ENCODE results near the gene IMMP2L.
"Not testable (repeated sequence)": the region's sequence is repeated elsewhere in the genome, so short reads cannot be mapped to it uniquely, and the experiment has no call there.

The IMMP2L gene

DNA sequence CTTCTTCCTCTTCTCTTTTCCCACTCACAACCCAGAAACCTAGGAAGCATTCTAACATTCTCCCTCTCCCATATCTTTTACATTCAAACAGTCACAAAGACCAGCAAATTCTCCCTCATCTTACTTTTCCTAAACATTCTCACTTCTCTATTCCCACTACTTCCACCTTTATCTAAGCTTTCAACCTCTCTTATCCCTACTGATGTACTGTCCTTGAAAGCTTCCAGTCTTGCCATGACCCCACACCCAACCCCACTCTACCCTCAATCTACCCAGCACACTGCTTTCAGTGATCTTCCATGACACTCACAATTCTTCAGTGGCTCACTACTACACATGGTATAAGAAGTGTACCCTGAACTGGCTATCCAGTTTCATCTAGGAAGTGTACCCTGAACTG, 5.3 kb downstream of the IMMP2L start:
- DNase-seq, result no peak

DNA sequence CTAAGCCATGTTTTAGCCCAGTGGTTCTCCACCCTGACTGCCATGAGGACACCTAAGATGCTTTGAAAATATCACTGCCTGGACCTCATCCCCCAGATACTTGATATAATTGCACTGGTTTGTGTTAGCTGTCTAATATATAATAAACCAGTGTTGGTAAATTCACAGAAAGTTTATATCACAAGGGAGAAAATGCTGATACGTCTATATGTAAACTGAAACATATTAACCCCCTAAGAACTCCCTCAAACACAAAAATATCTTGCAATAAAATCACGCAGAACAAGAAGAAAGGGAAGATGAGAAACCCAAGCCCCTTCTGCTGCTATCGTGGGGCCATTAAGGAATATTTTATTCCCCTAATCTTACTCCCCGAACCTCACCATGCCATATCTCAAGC, 8.2 kb downstream of the IMMP2L start:
- DNase-seq, result no peak

DNA sequence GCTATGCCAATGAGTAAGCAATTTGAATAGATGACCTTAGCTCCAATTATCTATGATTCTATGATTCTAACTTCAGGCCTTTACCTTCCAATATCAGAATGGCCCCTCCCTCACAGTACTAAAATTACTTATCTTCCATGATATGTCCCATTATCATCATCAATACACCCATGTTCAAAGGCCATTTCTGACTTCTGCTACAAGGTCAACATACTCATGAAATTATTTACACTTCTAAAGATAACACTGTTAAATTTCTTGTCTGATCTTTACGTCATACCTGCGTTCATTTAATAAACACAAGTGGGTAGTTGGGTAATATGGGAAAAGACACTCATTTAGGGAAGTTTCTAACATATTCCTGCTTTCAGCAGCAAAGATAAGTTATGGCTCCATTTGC, 21.2 kb downstream of the IMMP2L start:
- DNase-seq, result no peak

DNA sequence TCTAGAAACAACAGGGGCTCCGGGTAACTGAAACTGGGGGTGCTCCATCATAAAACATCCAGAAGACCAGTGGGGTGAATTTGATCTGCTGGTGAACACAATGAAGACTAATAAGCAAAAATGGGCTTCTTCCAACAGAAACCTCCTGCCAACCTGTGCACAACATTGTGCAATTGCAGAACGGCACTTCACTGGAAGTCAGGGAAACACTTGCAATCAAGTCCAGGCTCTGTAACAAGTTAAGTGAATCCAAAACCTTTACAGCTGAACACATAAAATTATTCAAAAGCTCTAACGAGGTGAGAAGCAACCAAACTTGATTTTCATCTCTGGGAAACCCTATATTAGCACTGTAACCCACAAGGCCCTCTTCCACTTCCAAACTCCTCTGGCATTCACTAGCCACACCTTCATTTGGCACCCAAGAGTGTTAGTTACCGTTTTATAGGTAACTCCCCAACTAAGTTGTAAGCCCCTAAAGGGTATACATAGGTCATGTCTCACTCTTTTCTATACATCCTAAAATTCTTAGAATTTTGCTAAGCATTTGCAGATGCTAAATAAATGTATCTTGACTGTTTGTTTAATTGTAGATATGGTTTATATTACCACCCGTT, 22.0 kb downstream of the IMMP2L start:
- no peak for DNase-seq

DNA sequence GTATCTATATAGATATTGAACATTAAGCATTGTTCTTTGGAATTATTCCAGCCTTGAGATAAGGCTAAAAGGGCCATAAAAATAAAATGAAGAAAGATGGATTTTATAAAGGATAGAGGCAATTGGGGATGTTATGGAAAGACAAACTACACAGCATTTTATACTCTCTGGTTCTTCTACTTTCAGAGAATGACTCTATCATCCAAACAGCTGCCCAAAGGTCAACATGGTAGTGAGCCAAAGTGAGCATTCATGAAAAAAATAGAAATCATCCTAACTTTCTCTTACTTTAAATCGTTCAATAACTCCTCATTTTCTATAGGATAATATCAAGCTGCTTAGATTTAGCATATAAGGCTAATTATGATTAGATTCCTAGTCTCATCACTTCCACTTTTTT, 25.2 kb downstream of the IMMP2L start:
- DNase-seq, result no peak

DNA sequence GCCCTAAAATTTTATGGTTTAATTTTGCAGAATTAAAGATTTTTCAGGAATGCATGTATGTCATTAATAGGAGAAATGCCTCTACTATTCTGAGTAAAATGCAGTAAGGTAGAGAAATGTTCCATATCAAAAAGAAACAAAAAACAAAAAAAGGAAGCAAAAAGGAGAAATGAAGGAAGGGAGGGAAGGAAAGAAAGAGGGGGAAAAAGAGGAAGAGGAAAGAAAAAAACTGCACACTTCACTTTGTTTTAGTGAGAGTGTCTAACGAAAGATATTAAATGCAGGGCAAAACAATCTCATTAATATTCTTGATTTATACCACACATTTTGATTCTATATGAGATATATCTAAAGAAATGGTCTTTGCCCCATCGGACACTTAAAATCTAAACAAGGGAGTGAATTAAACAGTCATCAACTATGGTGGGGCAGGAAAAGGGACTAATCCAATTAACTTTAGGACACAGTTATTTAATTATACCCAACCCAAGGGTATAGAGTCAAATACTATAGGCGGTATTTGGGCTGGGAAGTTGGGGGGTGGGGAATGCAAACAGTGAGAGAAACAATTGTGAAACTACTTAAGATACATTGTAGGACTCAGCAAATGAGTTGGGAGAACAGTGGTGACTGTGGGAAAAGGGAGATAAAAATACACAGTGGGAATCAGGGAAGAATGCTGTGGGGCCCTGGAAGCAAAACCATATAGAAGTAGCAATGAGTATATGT, 27.0 kb downstream of the IMMP2L start:
- DNase-seq, result no peak

DNA sequence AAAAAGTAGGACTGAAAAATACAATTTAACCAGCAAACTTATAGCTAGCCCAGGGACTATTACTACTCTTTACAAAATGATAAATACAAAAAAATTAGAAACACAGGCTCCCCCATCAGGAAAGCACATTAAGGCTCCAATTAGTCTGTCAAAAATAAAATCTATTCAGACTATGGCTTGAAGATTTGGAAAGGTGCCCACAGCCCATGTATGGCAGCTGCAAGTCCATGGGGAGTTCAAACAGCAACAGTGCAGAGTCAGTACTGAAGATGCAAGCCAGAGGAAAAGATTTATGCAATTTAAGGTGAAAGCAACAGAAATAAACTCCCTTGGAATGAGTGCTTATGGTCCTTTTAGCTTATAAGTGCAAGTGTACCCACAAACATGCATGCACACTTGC, 29.7 kb downstream of the IMMP2L start:
- DNase-seq, result no peak

DNA sequence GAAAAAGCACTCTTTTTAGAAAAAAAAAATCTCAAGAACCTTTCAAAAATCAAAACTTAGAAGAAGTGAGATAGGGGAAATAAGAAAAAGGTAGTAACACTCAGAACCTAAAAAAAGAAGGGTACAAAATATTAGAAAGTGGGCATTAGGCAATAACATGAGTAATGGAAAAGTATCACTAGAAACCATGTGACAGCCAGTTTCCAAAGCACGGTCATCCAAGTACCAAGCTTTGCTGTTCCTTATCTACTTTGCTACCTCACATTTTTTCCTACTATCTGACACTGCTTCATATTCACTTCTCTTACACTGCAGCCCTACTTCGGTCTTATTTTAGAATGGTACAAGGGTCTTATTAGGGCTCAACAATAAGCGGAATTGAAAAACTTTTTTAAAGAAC, 30.3 kb downstream of the IMMP2L start:
- DNase-seq, result no peak

DNA sequence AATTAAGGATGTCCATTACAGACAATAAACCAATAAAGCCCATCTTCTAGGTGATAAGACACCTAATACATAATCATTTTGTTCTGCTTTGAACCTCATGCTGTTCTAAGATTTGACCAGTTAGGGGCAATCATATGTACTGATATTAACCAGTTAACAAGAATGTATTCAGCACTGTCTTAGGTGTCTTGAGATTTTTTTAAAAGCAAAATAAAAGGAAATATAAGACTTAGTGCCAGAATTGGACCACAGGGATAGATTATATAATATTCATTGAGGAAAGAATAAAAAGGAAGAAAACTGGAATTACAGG, 32.0 kb downstream of the IMMP2L start:
- no peak for DNase-seq

DNA sequence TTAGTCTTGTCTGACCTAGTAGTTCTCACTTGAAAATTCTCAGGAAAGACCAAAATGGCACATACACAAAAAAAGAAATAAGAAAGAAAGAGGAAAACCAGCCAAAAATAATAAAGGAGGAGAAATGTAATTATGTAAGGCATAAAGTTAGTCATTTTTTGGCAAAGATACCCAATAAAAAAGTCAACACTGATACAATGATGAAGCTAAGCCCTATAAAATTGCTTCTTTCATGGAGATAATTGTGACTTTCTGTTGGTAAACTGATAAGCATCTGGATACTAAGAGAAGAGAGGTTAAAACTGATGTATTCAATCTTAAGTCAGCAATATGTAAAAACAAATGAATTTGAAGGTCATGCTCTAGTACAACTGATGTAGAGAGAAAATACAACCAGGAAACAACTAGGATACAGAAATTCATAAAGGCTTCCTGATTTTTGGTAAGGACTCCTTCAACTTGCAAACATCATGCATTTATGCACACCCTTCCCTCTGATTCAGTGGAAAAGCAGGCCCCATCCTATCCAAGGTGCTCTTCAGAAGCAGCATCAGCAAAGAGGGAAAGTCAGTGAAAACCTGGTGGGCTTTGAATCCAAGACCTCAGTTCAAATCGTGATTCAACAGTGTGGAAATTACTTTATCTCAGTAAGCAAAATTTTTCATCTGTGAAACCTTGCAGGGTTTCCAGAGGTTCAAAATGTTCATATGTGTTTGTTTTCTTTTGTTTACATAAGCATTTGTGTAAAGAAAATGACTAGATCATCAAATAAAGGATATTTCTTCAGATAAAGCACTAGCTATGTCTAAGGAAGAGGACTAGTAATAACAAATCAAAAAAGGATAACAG, 32.6 kb downstream of the IMMP2L start:
- no peak for DNase-seq

DNA sequence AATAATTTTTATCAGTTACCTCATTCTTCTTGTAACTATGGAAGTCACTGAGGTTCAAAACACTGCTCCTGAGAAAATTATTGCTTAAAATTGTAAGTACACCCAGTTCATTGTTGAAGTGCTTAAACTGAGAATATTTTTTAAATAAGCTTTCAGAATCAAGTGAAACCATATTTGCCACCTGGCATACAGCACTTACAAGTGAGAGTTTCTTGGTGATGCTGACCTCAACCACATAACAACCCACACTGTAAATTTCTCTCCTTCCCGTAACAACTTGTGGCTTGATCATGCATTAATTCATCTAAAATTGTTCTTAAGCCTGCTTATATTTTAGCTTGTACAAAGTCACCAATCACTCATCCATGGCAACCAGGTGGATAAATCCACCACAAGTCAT, 34.0 kb downstream of the IMMP2L start:
- DNase-seq, result no peak

DNA sequence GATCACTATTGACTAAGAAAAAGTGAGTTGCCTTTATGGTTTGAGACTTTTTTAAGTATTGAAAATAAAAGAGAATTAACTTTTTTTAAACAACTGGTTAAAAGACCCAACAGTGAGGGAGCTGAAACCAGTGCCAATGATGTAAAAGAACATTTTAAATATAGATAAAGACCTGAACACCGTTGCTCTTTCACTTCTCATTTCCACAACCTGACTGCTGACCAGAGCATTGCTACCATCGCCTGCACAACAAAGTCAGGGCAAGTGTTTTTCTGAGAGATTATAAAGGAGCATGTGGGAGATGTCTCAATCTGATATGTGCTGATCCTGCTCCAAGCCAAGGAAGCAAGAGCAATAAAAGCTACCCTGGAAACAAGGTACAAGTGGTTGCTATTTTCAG, 34.7 kb downstream of the IMMP2L start:
- DNase-seq, result no peak

DNA sequence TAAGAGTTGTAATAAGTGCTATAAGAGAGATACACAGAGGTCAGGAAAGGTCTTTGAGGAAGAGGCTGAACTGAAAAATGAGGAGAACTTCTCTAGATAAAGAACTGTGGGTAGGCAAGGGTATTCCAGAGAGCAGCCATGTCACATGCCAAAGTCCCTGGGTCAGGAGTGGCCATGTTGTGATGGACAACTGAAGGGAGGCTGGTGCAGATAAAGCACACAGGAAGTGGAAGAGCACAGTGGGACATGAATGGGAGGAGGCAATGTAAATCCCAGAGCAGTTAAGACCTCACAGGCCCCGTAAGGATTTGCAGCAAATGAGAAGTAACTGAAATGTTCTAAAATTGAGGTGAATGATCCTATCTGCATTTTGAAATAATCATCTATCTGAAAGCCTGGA, 37.2 kb downstream of the IMMP2L start:
- no peak for DNase-seq

DNA sequence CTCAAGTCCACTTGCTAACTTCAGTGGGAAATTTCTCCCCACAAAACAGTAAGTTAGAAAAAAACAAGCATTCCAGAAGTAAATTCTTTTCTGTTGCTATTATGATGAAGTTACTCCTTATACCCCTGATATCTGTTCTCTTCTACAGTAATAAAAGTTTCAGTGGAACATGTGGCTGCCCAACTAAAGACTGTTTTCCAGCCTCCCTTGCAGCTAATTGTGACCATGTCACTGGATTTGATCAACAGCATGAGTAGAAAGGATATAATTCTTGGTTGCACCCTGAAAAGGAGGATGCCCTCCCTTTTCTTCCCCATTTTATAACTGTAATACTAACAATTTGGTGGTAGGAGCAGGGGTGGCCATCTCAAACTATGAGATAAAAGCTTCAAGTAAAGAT, 40.6 kb downstream of the IMMP2L start:
- DNase-seq, result no peak

DNA sequence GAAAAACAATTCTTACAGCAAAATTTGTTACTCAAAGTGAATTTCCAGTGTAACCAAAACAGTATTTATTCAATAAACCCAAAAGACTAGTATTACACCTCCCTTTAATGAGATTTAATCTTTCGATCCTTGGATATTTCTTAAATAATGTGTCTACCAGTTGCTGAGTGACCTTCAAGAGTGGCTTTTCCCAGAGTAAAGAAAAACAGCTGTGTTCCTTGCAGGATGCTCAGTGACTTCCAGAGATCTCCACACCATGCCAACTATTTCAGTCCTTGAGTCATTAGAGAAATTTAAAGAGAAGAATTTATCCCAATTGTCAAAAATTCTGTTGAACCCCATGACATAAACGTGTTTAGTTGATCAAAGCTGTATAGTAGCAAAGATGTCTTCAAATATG, 44.0 kb downstream of the IMMP2L start:
- no peak for DNase-seq

DNA sequence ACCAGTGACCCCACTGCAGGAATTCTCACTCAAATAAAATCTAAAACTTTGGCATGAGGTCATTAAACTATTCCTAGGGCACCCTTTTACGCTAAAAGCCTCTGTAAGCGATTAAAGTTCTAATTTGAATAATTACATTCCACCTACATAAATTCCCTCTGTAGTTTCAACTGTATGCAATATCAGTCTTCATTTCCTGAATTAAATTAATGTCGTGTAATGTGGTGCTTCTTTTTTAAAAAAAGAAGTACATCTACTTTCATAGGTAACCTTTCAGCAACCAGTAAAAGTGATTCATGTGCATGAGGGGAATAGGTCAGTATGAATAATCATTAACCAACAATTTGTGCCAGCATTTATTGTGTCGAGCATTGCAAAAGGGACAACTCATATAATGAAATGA, 44.7 kb downstream of the IMMP2L start:
- no peak for DNase-seq

DNA sequence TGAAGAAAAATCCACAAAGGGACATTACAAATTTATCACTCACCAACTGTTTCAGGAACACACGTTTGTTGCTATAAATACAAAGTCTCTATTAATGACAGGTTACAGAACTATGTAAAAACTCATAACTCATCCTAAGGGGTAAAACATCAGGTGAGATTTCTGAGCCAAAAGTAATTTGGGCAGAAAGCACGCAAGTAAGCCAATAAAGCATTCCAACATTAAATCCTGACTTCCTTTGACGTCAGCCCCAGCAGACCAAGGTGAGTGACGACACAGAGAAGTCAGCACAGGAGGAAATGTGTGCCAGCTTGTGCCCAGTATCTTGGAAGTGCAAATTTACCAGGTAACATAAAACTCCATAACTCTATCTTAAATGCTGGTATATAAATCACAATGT, 45.7 kb downstream of the IMMP2L start:
- DNase-seq, result no peak

DNA sequence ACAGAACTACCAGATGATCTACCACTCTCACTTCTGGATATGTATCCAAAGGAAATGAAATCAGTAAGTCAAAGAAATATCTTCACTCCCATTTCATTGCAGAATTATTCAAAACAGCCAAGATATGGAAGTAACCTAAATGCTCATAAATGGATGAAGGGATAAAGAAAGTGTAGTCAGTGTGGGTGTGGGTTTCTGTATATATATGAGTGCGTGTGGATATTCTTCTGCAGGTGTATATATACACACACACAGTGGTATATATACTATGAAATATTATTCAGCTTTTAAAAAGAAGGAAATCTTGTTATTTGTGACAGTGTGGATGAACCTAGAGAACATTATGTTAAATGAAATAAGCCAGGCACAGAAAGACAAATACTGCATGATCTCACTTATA, 48.7 kb downstream of the IMMP2L start:
- no peak for DNase-seq

DNA sequence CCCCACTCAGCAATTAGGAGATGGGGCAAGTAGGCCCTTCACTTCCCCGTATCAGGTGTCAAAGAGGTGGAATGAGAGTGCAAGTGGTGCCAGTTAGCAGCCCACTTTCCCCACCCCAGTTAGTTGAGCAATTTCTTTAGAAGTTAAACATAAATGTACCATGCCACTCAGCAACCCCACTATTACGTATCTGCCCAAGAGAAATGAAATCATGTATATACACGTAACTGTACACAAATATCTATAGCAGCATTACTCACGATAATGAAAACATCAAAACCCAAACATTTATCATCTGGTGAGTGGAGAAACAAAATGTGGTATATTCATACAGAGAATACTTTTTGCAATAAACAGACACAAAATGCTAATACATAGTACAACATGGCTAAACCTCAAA, 50.4 kb downstream of the IMMP2L start:
- DNase-seq, result no peak

DNA sequence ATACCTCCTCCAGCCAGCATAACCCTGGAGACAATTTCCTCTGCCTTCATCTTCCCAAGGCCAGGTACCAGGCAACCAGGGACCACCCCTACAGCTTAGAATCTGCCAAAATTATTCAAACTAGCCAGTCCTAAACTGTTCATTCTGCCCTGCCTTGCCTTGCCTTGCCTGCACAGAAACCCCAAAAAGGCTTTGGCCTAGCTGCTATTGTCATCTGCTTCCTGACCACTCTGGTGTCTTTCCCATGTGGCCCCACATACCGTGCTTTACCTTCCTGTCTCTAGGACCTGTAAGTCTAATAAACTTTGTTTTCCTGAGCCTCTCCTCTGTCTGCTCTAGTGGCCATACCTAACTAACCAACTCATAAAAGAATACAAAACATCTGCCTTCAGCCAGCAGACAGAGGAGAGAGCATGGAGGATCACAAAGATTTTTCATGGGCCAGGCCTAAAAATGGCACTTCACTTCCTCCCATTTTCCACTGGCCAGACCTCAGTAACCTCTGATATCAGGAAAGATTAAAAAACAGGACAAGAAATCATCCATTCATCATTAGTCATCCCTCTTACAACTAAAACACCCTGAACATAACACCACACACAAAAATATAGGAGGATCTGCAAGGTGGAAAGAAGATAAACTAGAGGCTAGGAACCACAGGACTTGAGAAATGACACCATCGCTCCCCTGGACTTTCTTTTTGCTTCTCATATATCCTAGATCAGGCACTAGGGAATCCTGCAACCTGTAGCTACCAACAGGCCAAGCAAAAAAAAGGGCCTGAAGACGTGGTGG, 51.5 kb downstream of the IMMP2L start:
- DNase-seq, result no peak

DNA sequence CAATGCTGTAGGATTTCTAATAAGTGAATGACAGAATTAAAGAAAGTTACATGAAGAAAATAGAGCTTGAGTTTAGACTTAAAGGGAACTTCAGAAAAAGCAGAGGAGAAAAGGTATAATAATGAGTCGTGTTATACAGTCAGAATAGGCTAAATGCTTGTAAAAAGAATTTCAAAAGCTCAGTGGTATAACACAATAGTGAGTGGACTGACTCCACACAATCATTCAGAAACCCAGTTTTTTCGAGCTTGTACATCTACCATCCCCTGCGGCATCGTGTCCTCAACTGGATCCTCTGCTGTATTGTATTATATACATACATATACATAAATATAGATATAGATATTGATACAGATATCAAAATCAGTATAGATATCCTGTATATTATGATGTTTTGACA, 52.2 kb downstream of the IMMP2L start:
- DNase-seq, result no peak

DNA sequence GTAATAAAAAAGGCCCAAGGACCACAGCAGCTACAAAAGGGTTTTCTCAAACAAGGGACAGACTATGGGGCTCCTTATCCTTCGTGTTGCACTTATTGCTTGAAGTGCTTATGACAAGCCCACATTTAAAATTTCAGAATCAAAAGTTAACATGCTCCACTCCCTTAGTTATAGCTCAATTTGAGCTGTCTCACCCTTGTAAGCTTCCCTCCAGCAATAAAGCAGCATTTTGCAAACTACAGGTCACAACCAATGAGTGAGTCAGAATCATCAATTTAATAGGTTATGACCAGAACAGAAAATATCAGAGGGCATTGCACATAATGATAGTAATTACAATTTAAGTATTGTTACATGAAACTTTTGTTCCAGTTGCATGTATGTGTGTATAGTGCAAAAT, 53.0 kb downstream of the IMMP2L start:
- DNase-seq, result no peak

DNA sequence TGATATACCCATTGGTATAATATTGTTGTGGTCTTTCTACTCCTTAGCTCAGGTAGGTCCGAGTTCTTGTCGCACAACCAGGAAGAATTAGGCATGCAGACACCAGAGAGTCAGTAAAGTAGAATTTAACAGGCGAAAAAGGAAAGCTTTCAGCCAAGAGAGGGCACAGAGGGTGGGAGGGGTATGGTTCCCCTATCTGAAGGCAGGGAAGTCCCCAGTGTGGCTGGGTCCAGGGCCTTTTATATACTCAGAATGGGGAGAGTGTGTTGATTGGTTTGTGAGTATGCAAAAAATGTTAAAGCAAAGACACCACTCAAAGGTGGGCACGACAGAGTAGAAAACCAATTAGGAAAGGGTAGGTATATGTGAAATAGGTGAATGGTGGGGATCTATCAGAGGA, 53.9 kb downstream of the IMMP2L start:
- no peak for DNase-seq

DNA sequence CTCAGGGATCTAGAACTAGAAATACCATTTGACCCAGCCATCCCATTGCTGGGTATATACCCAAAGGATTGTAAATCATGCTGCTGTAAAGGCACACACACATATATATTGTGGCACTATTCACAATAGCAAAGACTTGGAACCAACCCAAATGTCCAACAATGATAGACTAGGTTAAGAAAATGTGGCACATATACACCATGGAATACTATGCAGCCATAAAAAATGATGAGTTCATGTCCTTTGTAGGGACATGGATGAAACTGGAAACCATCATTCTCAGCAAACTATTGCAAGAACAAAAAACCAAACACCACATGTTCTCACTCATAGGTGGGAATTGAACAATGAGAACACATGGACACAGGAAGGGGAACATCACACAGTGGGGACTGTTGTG, 56.9 kb downstream of the IMMP2L start:
- DNase-seq, result not testable (repeated sequence)
